Measurements from ENCODE around the gene TLE3.

Gene TLE3

GRCh38 chr15:70082281-70082900, 15.3 kb downstream of the TLE3 start:
- no peak for DNase-seq

GRCh38 chr15:70081612-70082011, 16.1 kb downstream of the TLE3 start:
- DNase-seq: no peak

GRCh38 chr15:70080347-70080746, 17.4 kb downstream of the TLE3 start:
- no peak for DNase-seq

GRCh38 chr15:70079888-70080287, 17.8 kb downstream of the TLE3 start:
- no peak for DNase-seq

GRCh38 chr15:70078578-70079417, 18.9 kb downstream of the TLE3 start:
- DNase-seq: no peak

- DNase-seq: no peak
Observed at GRCh38 chr15:70077188-70078147, 20.2 kb downstream of the TLE3 start.

- DNase-seq: no peak
Observed at GRCh38 chr15:70074380-70074779, 23.3 kb downstream of the TLE3 start.

GRCh38 chr15:70072479-70072878, 25.2 kb downstream of the TLE3 start:
- no peak for DNase-seq

- no peak for DNase-seq
Observed at GRCh38 chr15:70071799-70072198, 25.9 kb downstream of the TLE3 start.

GRCh38 chr15:70069716-70070115, 28.0 kb downstream of the TLE3 start:
- no peak for DNase-seq

GRCh38 chr15:70068783-70069565, 28.7 kb downstream of the TLE3 start:
- no peak for DNase-seq

GRCh38 chr15:70067681-70068080, 30.0 kb downstream of the TLE3 start:
- DNase-seq: no peak

GRCh38 chr15:70067011-70067410, 30.7 kb downstream of the TLE3 start:
- DNase-seq: no peak

GRCh38 chr15:70066447-70066846, 31.3 kb downstream of the TLE3 start:
- DNase-seq: no peak

- DNase-seq: no peak
Observed at GRCh38 chr15:70066004-70066403, 31.7 kb downstream of the TLE3 start.

GRCh38 chr15:70065006-70065722, 32.6 kb downstream of the TLE3 start:
- DNase-seq: no peak

- DNase-seq: no peak
Observed at GRCh38 chr15:70064441-70064840, 33.3 kb downstream of the TLE3 start.

GRCh38 chr15:70063980-70064379, 33.7 kb downstream of the TLE3 start:
- no peak for DNase-seq

GRCh38 chr15:70063261-70063925, 34.3 kb downstream of the TLE3 start:
- no peak for DNase-seq

- peak; percentile 10 for DNase-seq
Observed at GRCh38 chr15:70062321-70062956, 35.3 kb downstream of the TLE3 start.

All from CD4-positive, alpha-beta T cell treated with Interleukin-15 for 1 hour (primary cell).